Measurements from ENCODE around the gene DES.
A peak's percentile ranks its signal among the peaks of the same experiment; 100 is the strongest.

DES gene

GRCh38 chr2:219446101-219446504 lies 27.9 kb downstream of the DES start:
- Histone ChIP-seq H3K9ac (ENCODE audit: low read length) (no peak overlapping the region), H3K27me3 (ENCODE audit: low read depth, low read length) (peaks cover 5% of the 10 kb centered on the region), H3K79me2 (ENCODE audit: low read length) (no peaks in the 10 kb centered on the region), H3K27ac (ENCODE audit: low read length) (no peak overlapping the region), H2AFZ (ENCODE audit: low read depth, low read length) (no peak overlapping the region), H3K4me1 (ENCODE audit: low read length) (peaks cover 7% of the 10 kb centered on the region), H3K36me3 (replicated peaks; ENCODE audit: low read depth, low read length) (no peaks in the 10 kb centered on the region), H4K20me1 (ENCODE audit: insufficient read depth, low read length) (no peaks in the 10 kb centered on the region), H3K9me3 (ENCODE audit: insufficient read depth, low read length) (no peaks in the 10 kb centered on the region), H3K4me3 (ENCODE audit: low read length) (no peak overlapping the region), H3K4me2 (ENCODE audit: low read length) (peak overlapping the region; percentile 12; the same call in 1 of the 2 replicates)
- TF ChIP-seq CTCF (IDR thresholded peaks at IDR 0.05; ENCODE audit: low read depth, low read length) (no peak), EZH2phosphoT487 (IDR thresholded peaks at IDR 0.05; ENCODE audit: low read depth) (no peak)

GRCh38 chr2:219446689-219447088 lies 28.5 kb downstream of the DES start:
- TF ChIP-seq CTCF (IDR thresholded peaks at IDR 0.05; ENCODE audit: low read depth, low read length) (no peak), EZH2phosphoT487 (IDR thresholded peaks at IDR 0.05; ENCODE audit: low read depth) (no peak)
- Histone ChIP-seq H3K27ac (ENCODE audit: low read length) (no peak overlapping the region), H3K4me3 (ENCODE audit: low read length) (no peak overlapping the region), H3K4me1 (ENCODE audit: low read length) (peaks cover 7% of the 10 kb centered on the region), H3K4me2 (ENCODE audit: low read length) (0 out of 2 replicates have a peak overlapping the region, but pooled peaks have one; percentile 12), H3K36me3 (replicated peaks; ENCODE audit: low read depth, low read length) (no peaks in the 10 kb centered on the region), H3K27me3 (ENCODE audit: low read depth, low read length) (no peaks in the 10 kb centered on the region), H2AFZ (ENCODE audit: low read depth, low read length) (no peak overlapping the region), H4K20me1 (ENCODE audit: insufficient read depth, low read length) (no peaks in the 10 kb centered on the region), H3K9ac (ENCODE audit: low read length) (no peak overlapping the region), H3K79me2 (ENCODE audit: low read length) (no peaks in the 10 kb centered on the region), H3K9me3 (ENCODE audit: insufficient read depth, low read length) (no peaks in the 10 kb centered on the region)

GRCh38 chr2:219447242-219448098 lies 29.3 kb downstream of the DES start:
- Histone ChIP-seq H3K79me2 (ENCODE audit: low read length) (no peaks in the 10 kb centered on the region), H3K27me3 (ENCODE audit: low read depth, low read length) (no peaks in the 10 kb centered on the region), H3K9ac (ENCODE audit: low read length) (no peak overlapping the region), H3K9me3 (ENCODE audit: insufficient read depth, low read length) (no peaks in the 10 kb centered on the region), H3K4me1 (ENCODE audit: low read length) (peaks cover 7% of the 10 kb centered on the region), H3K4me2 (ENCODE audit: low read length) (no peak overlapping the region), H3K36me3 (replicated peaks; ENCODE audit: low read depth, low read length) (no peaks in the 10 kb centered on the region), H4K20me1 (ENCODE audit: insufficient read depth, low read length) (no peaks in the 10 kb centered on the region), H3K4me3 (ENCODE audit: low read length) (no peak overlapping the region), H3K27ac (ENCODE audit: low read length) (no peak overlapping the region), H2AFZ (ENCODE audit: low read depth, low read length) (no peak overlapping the region)
- no peak for TF ChIP-seq CTCF (IDR thresholded peaks at IDR 0.05; ENCODE audit: low read depth, low read length)
- no peak for TF ChIP-seq EZH2phosphoT487 (IDR thresholded peaks at IDR 0.05; ENCODE audit: low read depth)

- Histone ChIP-seq H3K9me3 (ENCODE audit: insufficient read depth, low read length) (no peaks in the 10 kb centered on the region), H3K79me2 (ENCODE audit: low read length) (no peaks in the 10 kb centered on the region), H2AFZ (ENCODE audit: low read depth, low read length) (no peak overlapping the region), H3K27me3 (ENCODE audit: low read depth, low read length) (no peaks in the 10 kb centered on the region), H3K9ac (ENCODE audit: low read length) (no peak overlapping the region), H3K27ac (ENCODE audit: low read length) (no peak overlapping the region), H4K20me1 (ENCODE audit: insufficient read depth, low read length) (no peaks in the 10 kb centered on the region), H3K4me2 (ENCODE audit: low read length) (no peak overlapping the region), H3K4me1 (ENCODE audit: low read length) (peaks cover 7% of the 10 kb centered on the region), H3K36me3 (replicated peaks; ENCODE audit: low read depth, low read length) (no peaks in the 10 kb centered on the region), H3K4me3 (ENCODE audit: low read length) (no peak overlapping the region)
- no peak for TF ChIP-seq CTCF (IDR thresholded peaks at IDR 0.05; ENCODE audit: low read depth, low read length)
- no peak for TF ChIP-seq EZH2phosphoT487 (IDR thresholded peaks at IDR 0.05; ENCODE audit: low read depth)
These were observed 30.1 kb downstream of the DES start for GRCh38 chr2:219448099-219448775.
